ENCODE data around the gene APOBEC3A.
"Not testable (repeated sequence)": the region's sequence is repeated elsewhere in the genome, so short reads cannot be mapped to it uniquely, and the experiment has no call there.

The APOBEC3A gene

DNA sequence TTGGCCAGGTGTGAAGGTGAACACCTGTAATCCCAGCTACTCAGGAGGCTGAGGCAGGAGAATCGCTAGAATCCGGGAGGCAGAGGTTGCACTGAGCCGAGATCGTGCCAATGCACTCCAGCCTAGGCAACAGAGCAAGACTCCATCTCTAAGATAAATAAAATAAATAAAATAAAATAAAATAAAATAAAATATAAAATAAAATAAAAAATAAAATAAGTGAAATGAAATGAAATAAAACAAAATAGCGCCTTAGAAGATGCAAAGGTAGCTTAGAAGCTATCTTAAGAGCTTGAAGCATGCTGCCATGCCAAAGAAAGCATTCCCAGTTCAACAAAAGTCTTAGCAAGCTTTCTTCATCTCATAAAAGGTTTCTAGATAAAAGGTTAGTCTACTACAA lies 49.8 kb downstream of the APOBEC3A start:
- no peak overlapping the region for H3K23ac ChIP-seq (ENCODE audit: low read length)
- H3K14ac ChIP-seq (ENCODE audit: low read length), result no peak overlapping the region
- no peaks in the 10 kb centered on the region for H3K79me1 ChIP-seq (ENCODE audit: low read length)
- no peaks in the 10 kb centered on the region for H3K9me3 ChIP-seq (ENCODE audit: insufficient read depth, low read depth, low read length)
- H3K4ac ChIP-seq (ENCODE audit: low read depth, low read length), result no peak overlapping the region
- H2BK120ac ChIP-seq (ENCODE audit: insufficient read depth, low read length, poor library complexity), result no peak overlapping the region
- no peaks in the 10 kb centered on the region for H3K27me3 ChIP-seq (ENCODE audit: insufficient read depth, low read length)
- no peak overlapping the region for H4K12ac ChIP-seq (ENCODE audit: low read depth, low read length)
- H4K91ac ChIP-seq (ENCODE audit: low read depth, low read length), result no peak overlapping the region
- H3K27ac ChIP-seq (ENCODE audit: low read depth, low read length), result no peak overlapping the region
- H3K36me3 ChIP-seq (ENCODE audit: control insufficient read depth in 1 of 2, insufficient read depth in 2 of 2, low read length in 2 of 2), result no peaks in the 10 kb centered on the region
- no peak overlapping the region for H3K9ac ChIP-seq (ENCODE audit: low read length)
- H2AFZ ChIP-seq (ENCODE audit: insufficient read depth, low read length, poor library complexity), result no peak overlapping the region
- H3K79me2 ChIP-seq (ENCODE audit: control insufficient read depth, insufficient read depth, low read length, poor library complexity), result no peaks in the 10 kb centered on the region
- no peak overlapping the region for H3K4me3 ChIP-seq (ENCODE audit: low read depth, low read length)
- no peak for DNase-seq
- H2BK5ac ChIP-seq (ENCODE audit: low read depth, low read length, poor library complexity), result no peak overlapping the region
- peaks cover 0 to 2% of the 10 kb centered on the region in 2 experiments for H3K4me1 ChIP-seq (ENCODE audit: control insufficient read depth in 1 of 2, insufficient read depth in 2 of 2, low read length in 2 of 2)
- H2BK12ac ChIP-seq (ENCODE audit: low read length), result no peak overlapping the region
- H2AK5ac ChIP-seq (ENCODE audit: low read length), result no peak overlapping the region
- H3K18ac ChIP-seq (ENCODE audit: low read length), result no peak overlapping the region
- H4K8ac ChIP-seq (ENCODE audit: low read depth, low read length), result no peak overlapping the region
- no peak overlapping the region for H3K4me2 ChIP-seq (ENCODE audit: low read length)
- WGBS (ENCODE audit: extremely low coverage, insufficient coverage, insufficient read length), result no CpG with 5 or more reads among the region's 5 CpGs

DNA sequence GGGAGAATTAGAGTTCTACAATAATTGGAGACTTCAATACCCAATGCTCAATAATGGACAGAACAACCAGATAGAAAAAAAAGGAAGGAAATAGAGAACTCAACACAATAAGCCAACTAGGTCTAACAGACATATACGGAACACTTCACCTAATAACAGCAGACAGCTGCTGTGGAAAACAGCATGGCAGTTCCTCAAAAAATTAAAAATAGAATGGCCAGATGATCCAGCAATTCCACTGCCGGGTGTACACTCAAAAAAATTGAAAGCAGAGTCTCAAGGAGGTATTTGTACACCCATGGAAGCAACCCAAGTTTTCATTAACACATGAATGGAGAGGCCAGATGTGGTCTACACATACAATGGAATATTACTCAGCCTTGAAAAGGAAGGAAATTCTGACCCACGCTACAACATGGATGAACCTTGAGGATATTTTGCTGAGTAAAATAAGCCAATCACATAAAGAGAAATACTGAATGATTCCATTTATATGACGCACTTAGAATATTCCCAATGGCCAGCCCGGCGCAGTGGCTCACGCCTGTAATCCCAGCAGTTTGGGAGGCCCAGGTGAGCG lies 51.0 kb downstream of the APOBEC3A start:
- H3K36me3 ChIP-seq (ENCODE audit: control insufficient read depth in 1 of 2, insufficient read depth in 2 of 2, low read length in 2 of 2); H4K91ac ChIP-seq (ENCODE audit: low read depth, low read length); H3K9me3 ChIP-seq (ENCODE audit: insufficient read depth, low read depth, low read length); H3K4me2 ChIP-seq (ENCODE audit: low read length); H2BK5ac ChIP-seq (ENCODE audit: low read depth, low read length, poor library complexity); H3K14ac ChIP-seq (ENCODE audit: low read length); DNase-seq; H3K18ac ChIP-seq (ENCODE audit: low read length); H2BK12ac ChIP-seq (ENCODE audit: low read length); H3K4ac ChIP-seq (ENCODE audit: low read depth, low read length); H3K23ac ChIP-seq (ENCODE audit: low read length); H3K4me1 ChIP-seq (ENCODE audit: control insufficient read depth in 1 of 2, insufficient read depth in 2 of 2, low read length in 2 of 2); H4K8ac ChIP-seq (ENCODE audit: low read depth, low read length); H3K27ac ChIP-seq (ENCODE audit: low read depth, low read length); H2AFZ ChIP-seq (ENCODE audit: insufficient read depth, low read length, poor library complexity); H2BK120ac ChIP-seq (ENCODE audit: insufficient read depth, low read length, poor library complexity); H3K27me3 ChIP-seq (ENCODE audit: insufficient read depth, low read length); H2AK5ac ChIP-seq (ENCODE audit: low read length); H4K12ac ChIP-seq (ENCODE audit: low read depth, low read length); H3K79me2 ChIP-seq (ENCODE audit: control insufficient read depth, insufficient read depth, low read length, poor library complexity); H3K9ac ChIP-seq (ENCODE audit: low read length); H3K79me1 ChIP-seq (ENCODE audit: low read length); H3K4me3 ChIP-seq (ENCODE audit: low read depth, low read length): not testable (repeated sequence)
- no CpG with 5 or more reads among the region's 8 CpGs for WGBS (ENCODE audit: extremely low coverage, insufficient coverage, insufficient read length)

DNA sequence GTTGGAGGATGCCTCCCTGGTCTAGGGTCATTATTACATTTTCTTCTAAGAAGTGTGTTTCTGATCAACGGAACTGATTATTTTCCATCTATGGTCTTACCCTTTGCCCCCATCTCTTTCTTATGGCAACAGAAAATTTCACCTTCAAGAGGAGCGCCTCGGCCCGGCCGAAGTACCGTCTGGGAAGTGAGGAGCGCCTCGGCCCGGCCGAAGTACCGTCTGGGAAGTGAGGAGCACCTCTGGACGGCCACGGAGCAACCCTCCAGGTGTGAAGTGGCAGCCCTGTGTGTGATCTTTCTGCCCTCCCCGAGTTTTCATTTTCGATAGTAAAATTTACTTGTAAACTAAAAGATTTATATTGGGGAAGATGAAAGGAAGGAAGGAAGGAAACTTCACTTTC lies 53.5 kb downstream of the APOBEC3A start:
- Histone ChIP-seq H3K27me3 (ENCODE audit: insufficient read depth, low read length) (no peaks in the 10 kb centered on the region), H2AFZ (ENCODE audit: insufficient read depth, low read length, poor library complexity) (no peak overlapping the region), H3K4ac (ENCODE audit: low read depth, low read length) (no peak overlapping the region), H3K9ac (ENCODE audit: low read length) (no peak overlapping the region), H3K23ac (ENCODE audit: low read length) (no peak overlapping the region), H3K4me1 (ENCODE audit: control insufficient read depth in 1 of 2, insufficient read depth in 2 of 2, low read length in 2 of 2) (peaks cover 6 to 10% of the 10 kb centered on the region in 2 experiments), H2BK12ac (ENCODE audit: low read length) (no peak overlapping the region), H4K91ac (ENCODE audit: low read depth, low read length) (no peak overlapping the region), H3K27ac (ENCODE audit: low read depth, low read length) (no peak overlapping the region), H3K79me2 (ENCODE audit: control insufficient read depth, insufficient read depth, low read length, poor library complexity) (no peaks in the 10 kb centered on the region), H3K4me3 (ENCODE audit: low read depth, low read length) (no peak overlapping the region), H4K12ac (ENCODE audit: low read depth, low read length) (no peak overlapping the region), H2AK5ac (ENCODE audit: low read length) (no peak overlapping the region), H3K18ac (ENCODE audit: low read length) (no peak overlapping the region), H3K14ac (ENCODE audit: low read length) (no peak overlapping the region), H2BK120ac (ENCODE audit: insufficient read depth, low read length, poor library complexity) (no peak overlapping the region), H3K4me2 (ENCODE audit: low read length) (no peak overlapping the region), H3K36me3 (ENCODE audit: control insufficient read depth in 1 of 2, insufficient read depth in 2 of 2, low read length in 2 of 2) (no peaks in the 10 kb centered on the region), H2BK5ac (ENCODE audit: low read depth, low read length, poor library complexity) (no peak overlapping the region), H4K8ac (ENCODE audit: low read depth, low read length) (no peak overlapping the region), H3K79me1 (ENCODE audit: low read length) (peaks cover 5% of the 10 kb centered on the region), H3K9me3 (ENCODE audit: insufficient read depth, low read depth, low read length) (no peaks in the 10 kb centered on the region)
- DNase-seq, result no peak
- WGBS (ENCODE audit: extremely low coverage, insufficient coverage, insufficient read length), result no CpG with 5 or more reads among the region's 15 CpGs

Measured in trophoblast cell (in vitro differentiated cells and primary cell).